Measurements from ENCODE around the gene PTPRD. TPM values are rescaled to one million over a fixed set of nuclear protein-coding genes. Genes with fewer than 3 reads are reported as not detected.

PTPRD gene
- total RNA-seq, 1 donor from 2014 or later, result 30.8 TPM

- Histone ChIP-seq H3K27me3 (no peaks in the 10 kb centered on the region), H3K4me3 (no peak overlapping the region), H3K36me3 (no peaks in the 10 kb centered on the region), H3K9me3 (no peaks in the 10 kb centered on the region), H3K4me1 (no peaks in the 10 kb centered on the region), H3K27ac (no peak overlapping the region)
- intact Hi-C loops (cut with DNase I), result no loop called here
- no peak for TF ChIP-seq CTCF (IDR thresholded peaks at IDR 0.05)
- no peak for DNase-seq
- ATAC-seq, result no peak
These were observed 74.7 kb downstream of the PTPRD start for GRCh38 chr9:10538073-10538472.

GRCh38 chr9:10534850-10535249, 78.0 kb downstream of the PTPRD start:
- H3K36me3 ChIP-seq, result no peaks in the 10 kb centered on the region

GRCh38 chr9:10525972-10526371, 86.8 kb downstream of the PTPRD start:
- intact Hi-C loops (cut with DNase I), result no loop called here
- H3K9me3 ChIP-seq, result no peaks in the 10 kb centered on the region
- TF ChIP-seq CTCF (IDR thresholded peaks at IDR 0.05), result no peak
- H3K36me3 ChIP-seq, result no peaks in the 10 kb centered on the region
- no peaks in the 10 kb centered on the region for H3K4me1 ChIP-seq
- H3K4me3 ChIP-seq, result no peak overlapping the region
- H3K27me3 ChIP-seq, result no peaks in the 10 kb centered on the region
- no peak for ATAC-seq
- DNase-seq, result no peak
- no peak overlapping the region for H3K27ac ChIP-seq

More at GRCh38 chr9:10534850-10535249, 78.0 kb downstream of the PTPRD start:
- DNase-seq (no peak), ATAC-seq (no peak)
- intact Hi-C loops (cut with DNase I), result no loop called here
- no peaks in the 10 kb centered on the region for H3K27me3 ChIP-seq
- TF ChIP-seq CTCF (IDR thresholded peaks at IDR 0.05), result no peak
- no peak overlapping the region for H3K4me3 ChIP-seq
- no peaks in the 10 kb centered on the region for H3K9me3 ChIP-seq
- H3K27ac ChIP-seq, result no peak overlapping the region
- H3K4me1 ChIP-seq, result no peaks in the 10 kb centered on the region

- Histone ChIP-seq H3K4me1 (no peaks in the 10 kb centered on the region), H3K27me3 (no peaks in the 10 kb centered on the region), H3K27ac (no peak overlapping the region), H3K9me3 (no peaks in the 10 kb centered on the region), H3K4me3 (no peak overlapping the region), H3K36me3 (no peaks in the 10 kb centered on the region)
- intact Hi-C loops (cut with DNase I), result no loop called here
- no peak for ATAC-seq
- DNase-seq, result no peak
- no peak for TF ChIP-seq CTCF (IDR thresholded peaks at IDR 0.05)
These were observed 89.6 kb downstream of the PTPRD start for GRCh38 chr9:10523164-10523563.

GRCh38 chr9:10512144-10512543, 100.7 kb downstream of the PTPRD start:
- no peak for TF ChIP-seq CTCF (IDR thresholded peaks at IDR 0.05)
- DNase-seq (no peak), ATAC-seq (no peak)
- Histone ChIP-seq H3K4me3 (no peak overlapping the region), H3K36me3 (no peaks in the 10 kb centered on the region), H3K27me3 (no peaks in the 10 kb centered on the region), H3K4me1 (no peaks in the 10 kb centered on the region), H3K9me3 (no peaks in the 10 kb centered on the region), H3K27ac (no peak overlapping the region)
- intact Hi-C loops (cut with DNase I), result no loop called here

DNA sequence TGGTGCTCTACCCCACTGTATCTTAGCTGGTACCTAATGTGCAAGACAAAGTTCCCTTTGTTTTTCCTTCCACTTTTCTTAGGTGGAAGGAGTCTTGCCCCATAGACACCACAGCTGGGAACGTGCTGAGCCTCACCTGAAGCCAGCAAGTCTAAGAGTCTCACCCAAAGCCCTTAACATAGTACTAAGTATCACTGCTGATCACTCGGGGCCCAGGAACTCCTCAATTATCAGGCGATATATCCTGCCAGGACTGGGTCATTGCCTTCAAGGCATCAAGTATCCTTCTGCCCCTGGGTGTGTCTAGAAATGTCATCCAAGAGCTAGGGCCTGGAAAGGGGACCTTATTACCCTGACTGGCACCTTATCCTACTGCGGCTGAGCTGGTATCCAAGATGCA, 123.9 kb downstream of the PTPRD start:
- no peaks in the 10 kb centered on the region for H3K4me1 ChIP-seq
- no peaks in the 10 kb centered on the region for H3K36me3 ChIP-seq
- no peaks in the 10 kb centered on the region for H3K9me3 ChIP-seq
- no peak overlapping the region for H3K4me3 ChIP-seq
- TF ChIP-seq CTCF (IDR thresholded peaks at IDR 0.05), result no peak
- DNase-seq (no peak), ATAC-seq (no peak)
- H3K27ac ChIP-seq, result no peak overlapping the region
- no peaks in the 10 kb centered on the region for H3K27me3 ChIP-seq
- intact Hi-C loops (cut with DNase I), result no loop called here
